Liver (tissue), 9 donors: Measurements from ENCODE around the gene VGLL2. TPM values are rescaled to one million over a fixed set of nuclear protein-coding genes. Genes with fewer than 3 reads are reported as not detected.

Experiments used
- DNase-seq: peaks from one replicate; pipeline ENCODE4 v3.0.0-alpha.2; 2017; ENCODE audit warnings: low spot score
- H3K27ac ChIP-seq, 2 donors: one replicate each; pipeline ENCODE4 v1.7.0; 2013; ENCODE audit warnings: inconsistent platforms in 2 of 2, low read length in 2 of 2, control low read depth in 1 of 2, low read depth in 1 of 2, mild to moderate bottlenecking in 1 of 2
- H3K27me3 ChIP-seq, 4 donors: one replicate each; pipeline versions ENCODE4 v1.6.1 to v1.7.0; 2013; ENCODE audit warnings: low read length in 3 of 4, inconsistent platforms in 1 of 4, mild to moderate bottlenecking in 1 of 4, moderate library complexity in 1 of 4; ENCODE audit not compliant: control insufficient read depth in 4 of 4, insufficient read depth in 4 of 4
- H3K36me3 ChIP-seq, 4 donors: one replicate each; pipeline versions ENCODE4 v1.6.1 to v1.7.0; 2013; ENCODE audit warnings: low read length in 3 of 4, mild to moderate bottlenecking in 3 of 4, low read depth in 1 of 4, moderate library complexity in 1 of 4; ENCODE audit not compliant: control insufficient read depth in 4 of 4, insufficient read depth in 3 of 4
- H3K4me1 ChIP-seq, 4 donors: one replicate each; pipeline versions ENCODE4 v1.6.1 to v1.7.0; 2013; ENCODE audit warnings: low read length in 3 of 4, mild to moderate bottlenecking in 3 of 4, moderate library complexity in 1 of 4; ENCODE audit not compliant: control insufficient read depth in 4 of 4, insufficient read depth in 4 of 4
- H3K4me3 ChIP-seq, 3 donors: one replicate each; pipeline versions ENCODE4 v1.6.1 to v1.7.0; 2013; ENCODE audit warnings: low read length in 3 of 3, control low read depth in 1 of 3, low read depth in 1 of 3, mild to moderate bottlenecking in 1 of 3
- H3K9ac ChIP-seq, 2 donors: one replicate each; pipeline ENCODE4 v1.7.0; 2013; ENCODE audit warnings: low read length in 2 of 2, mild to moderate bottlenecking in 2 of 2, moderate library complexity in 2 of 2, control low read depth in 1 of 2, low read depth in 1 of 2
- H3K9me3 ChIP-seq, 4 donors: one replicate each; pipeline versions ENCODE4 v1.6.1 to v1.7.0; 2013; ENCODE audit warnings: low read length in 3 of 4; ENCODE audit not compliant: control insufficient read depth in 4 of 4
- EGR1 ChIP-seq, 2 donors: IDR thresholded peaks; 2 replicates each; pipeline ENCODE4 v1.6.1; 2016 to 2018; ENCODE audit warnings: antibody characterized with exemption in 2 of 2, low read depth in 2 of 2
- FOXA1 ChIP-seq: IDR thresholded peaks from 2 replicates; pipeline ENCODE4 v1.6.1; 2016; ENCODE audit warnings: antibody characterized with exemption
- FOXA2 ChIP-seq: IDR thresholded peaks from 2 replicates; pipeline ENCODE4 v1.6.1; 2016; ENCODE audit warnings: antibody characterized with exemption
- GABPA ChIP-seq, 2 donors: IDR thresholded peaks in 1 of 2; conservative IDR thresholded peaks in 1 of 2; 2 replicates each; pipeline ENCODE4 v1.6.1; 2016; ENCODE audit warnings: antibody characterized with exemption in 2 of 2, mild to moderate bottlenecking in 1 of 2, moderate library complexity in 1 of 2
- HNF4A ChIP-seq, 2 donors: conservative IDR thresholded peaks; 2 replicates each; pipeline ENCODE4 v1.6.1; 2016; ENCODE audit warnings: antibody characterized with exemption in 2 of 2, mild to moderate bottlenecking in 2 of 2
- HNF4G ChIP-seq: IDR thresholded peaks from 2 replicates; pipeline ENCODE4 v1.6.1; 2016; ENCODE audit warnings: antibody characterized with exemption
- JUND ChIP-seq, 2 donors: IDR thresholded peaks; 2 replicates each; pipeline ENCODE4 v1.6.1; 2016; ENCODE audit warnings: antibody characterized with exemption in 2 of 2
- MAX ChIP-seq: IDR thresholded peaks from 2 replicates; pipeline ENCODE4 v1.6.1; 2016; ENCODE audit warnings: antibody characterized with exemption
- NR2F2 ChIP-seq: IDR thresholded peaks from 2 replicates; pipeline ENCODE4 v1.6.1; 2016; ENCODE audit warnings: antibody characterized with exemption
- RAD21 ChIP-seq, 2 donors: IDR thresholded peaks; 2 replicates each; pipeline ENCODE4 v1.6.1; 2016; ENCODE audit warnings: antibody characterized with exemption in 2 of 2, mild to moderate bottlenecking in 2 of 2
- RXRA ChIP-seq, 2 donors: IDR thresholded peaks; 2 replicates each; pipeline ENCODE4 v1.6.1; 2017 to 2018; ENCODE audit warnings: antibody characterized with exemption in 2 of 2, mild to moderate bottlenecking in 1 of 2
- SP1 ChIP-seq: IDR thresholded peaks from 2 replicates; pipeline ENCODE4 v1.6.1; 2018; ENCODE audit warnings: antibody characterized with exemption, mild to moderate bottlenecking
- TAF1 ChIP-seq: conservative IDR thresholded peaks from 2 replicates; pipeline ENCODE4 v1.6.1; 2016; ENCODE audit warnings: antibody characterized with exemption, mild to moderate bottlenecking
- YY1 ChIP-seq: IDR thresholded peaks from 2 replicates; pipeline ENCODE4 v1.6.1; 2016; ENCODE audit warnings: antibody characterized with exemption, mild to moderate bottlenecking
- WGBS: extraction: QIAGEN DNeasy Blood & Tissue Kit; methylation state at CpG from one replicate; pipeline ENCODE4 v1.1.7; 2013; 5-methylcytosine and 5-hydroxymethylcytosine counted together
- polyA plus RNA-seq, 2 donors: library from polyadenylated mRNA; stranded (reverse) in 1 of 2; unstranded in 1 of 2; fragments of 200-250 nt in 1 of 2; fragments of >200 nt in 1 of 2; fragmentation: Nextera tagmentation in 1 of 2; extraction: Ambion mirVana in 1 of 2; gene quantifications; one replicate each; pipeline versions ENCODE4 v1.2.1 to v1.2.3, GENCODE V29; 2013 to 2015
- total RNA-seq, 2 donors: library from RNA; depleted of rRNA; stranded (reverse); fragments of >200 nt; gene quantifications; one replicate each; pipeline ENCODE4 v1.2.3, GENCODE V29; 2014
- TF ChIP-seq, protein P1 (sequence below): fragments of 150-350 bp; IDR thresholded peaks from 2 replicates; pipeline ENCODE4 v1.5.1; 2017; ENCODE audit warnings: improper control_type of control experiment, low read depth, low read length; ENCODE audit not compliant: missing input control
- TF ChIP-seq, protein P2 (sequence below): IDR thresholded peaks from 2 replicates; pipeline ENCODE4 v1.6.1; 2016; ENCODE audit warnings: antibody characterized with exemption
- TF ChIP-seq, protein P3 (sequence below): IDR thresholded peaks from 2 replicates; pipeline ENCODE4 v1.6.1; 2016; ENCODE audit warnings: antibody characterized with exemption, mild to moderate bottlenecking
- TF ChIP-seq, protein P4 (sequence below): IDR thresholded peaks from 2 replicates; pipeline ENCODE4 v1.6.1; 2016; ENCODE audit warnings: antibody characterized with exemption
- donor health status: healthy.
- donor health status: healthy.
- donor health status: healthy.
- donor health status: healthy.
- donor health status: healthy.

The VGLL2 gene
- total and polyA plus RNA-seq, 4 donors: not detected

- 70% methylated on average over 2 of the region's 2 CpGs for WGBS
- Histone ChIP-seq H3K4me1 (no peaks in the 10 kb centered on the region), H3K27ac (no peak overlapping the region), H3K9me3 (peaks cover 0 to 10% (median 0%) of the 10 kb centered on the region in 4 donors), H3K27me3 (peaks cover 0 to 5% (median under 1%) of the 10 kb centered on the region in 4 donors), H3K36me3 (no peaks in the 10 kb centered on the region), H3K4me3 (no peak overlapping the region), H3K9ac (no peak overlapping the region)
- TF ChIP-seq SP1 (no peak), HNF4G (no peak), NR2F2 (no peak), MAX (no peak), YY1 (no peak), FOXA1 (no peak), JUND (IDR thresholded peaks at IDR 0.05) (no peak), RAD21 (IDR thresholded peaks at IDR 0.05) (no peak)
- TF ChIP-seq, protein P1, sequence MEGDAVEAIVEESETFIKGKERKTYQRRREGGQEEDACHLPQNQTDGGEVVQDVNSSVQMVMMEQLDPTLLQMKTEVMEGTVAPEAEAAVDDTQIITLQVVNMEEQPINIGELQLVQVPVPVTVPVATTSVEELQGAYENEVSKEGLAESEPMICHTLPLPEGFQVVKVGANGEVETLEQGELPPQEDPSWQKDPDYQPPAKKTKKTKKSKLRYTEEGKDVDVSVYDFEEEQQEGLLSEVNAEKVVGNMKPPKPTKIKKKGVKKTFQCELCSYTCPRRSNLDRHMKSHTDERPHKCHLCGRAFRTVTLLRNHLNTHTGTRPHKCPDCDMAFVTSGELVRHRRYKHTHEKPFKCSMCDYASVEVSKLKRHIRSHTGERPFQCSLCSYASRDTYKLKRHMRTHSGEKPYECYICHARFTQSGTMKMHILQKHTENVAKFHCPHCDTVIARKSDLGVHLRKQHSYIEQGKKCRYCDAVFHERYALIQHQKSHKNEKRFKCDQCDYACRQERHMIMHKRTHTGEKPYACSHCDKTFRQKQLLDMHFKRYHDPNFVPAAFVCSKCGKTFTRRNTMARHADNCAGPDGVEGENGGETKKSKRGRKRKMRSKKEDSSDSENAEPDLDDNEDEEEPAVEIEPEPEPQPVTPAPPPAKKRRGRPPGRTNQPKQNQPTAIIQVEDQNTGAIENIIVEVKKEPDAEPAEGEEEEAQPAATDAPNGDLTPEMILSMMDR: no peak
- TF ChIP-seq, protein P2, sequence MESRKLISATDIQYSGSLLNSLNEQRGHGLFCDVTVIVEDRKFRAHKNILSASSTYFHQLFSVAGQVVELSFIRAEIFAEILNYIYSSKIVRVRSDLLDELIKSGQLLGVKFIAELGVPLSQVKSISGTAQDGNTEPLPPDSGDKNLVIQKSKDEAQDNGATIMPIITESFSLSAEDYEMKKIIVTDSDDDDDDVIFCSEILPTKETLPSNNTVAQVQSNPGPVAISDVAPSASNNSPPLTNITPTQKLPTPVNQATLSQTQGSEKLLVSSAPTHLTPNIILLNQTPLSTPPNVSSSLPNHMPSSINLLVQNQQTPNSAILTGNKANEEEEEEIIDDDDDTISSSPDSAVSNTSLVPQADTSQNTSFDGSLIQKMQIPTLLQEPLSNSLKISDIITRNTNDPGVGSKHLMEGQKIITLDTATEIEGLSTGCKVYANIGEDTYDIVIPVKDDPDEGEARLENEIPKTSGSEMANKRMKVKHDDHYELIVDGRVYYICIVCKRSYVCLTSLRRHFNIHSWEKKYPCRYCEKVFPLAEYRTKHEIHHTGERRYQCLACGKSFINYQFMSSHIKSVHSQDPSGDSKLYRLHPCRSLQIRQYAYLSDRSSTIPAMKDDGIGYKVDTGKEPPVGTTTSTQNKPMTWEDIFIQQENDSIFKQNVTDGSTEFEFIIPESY: no peak
- DNase-seq: no peak
Measured at GRCh38 chr6:117253785-117254184, 11.6 kb upstream of the VGLL2 start.

DNA sequence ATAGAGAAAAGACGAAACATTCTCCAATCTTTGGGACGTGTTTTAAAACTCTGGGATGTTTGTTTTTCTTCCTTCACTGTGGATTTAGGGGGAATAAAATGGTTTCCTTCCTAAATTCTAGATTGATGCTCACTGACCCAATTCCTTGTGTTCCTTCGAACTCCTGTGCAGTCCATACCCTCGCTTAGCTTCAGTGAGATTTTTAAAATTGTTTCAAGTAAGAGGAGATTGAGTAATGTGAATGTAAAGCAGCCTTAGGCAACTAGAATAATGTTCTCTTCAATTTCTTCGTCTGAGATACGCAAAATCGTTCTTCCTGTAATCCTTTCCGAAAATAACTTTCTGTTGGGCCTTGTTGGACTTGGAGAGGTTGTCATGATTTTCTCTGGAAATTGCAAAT is 2.6 kb upstream of the VGLL2 start:
- DNase-seq: no peak
- peaks cover 7 to 21% (median 19%) of the 10 kb centered on the region in 4 donors for H3K4me1 ChIP-seq
- H3K27ac ChIP-seq: no peak overlapping the region
- H3K36me3 ChIP-seq: no peaks in the 10 kb centered on the region
- TF ChIP-seq, protein P3, sequence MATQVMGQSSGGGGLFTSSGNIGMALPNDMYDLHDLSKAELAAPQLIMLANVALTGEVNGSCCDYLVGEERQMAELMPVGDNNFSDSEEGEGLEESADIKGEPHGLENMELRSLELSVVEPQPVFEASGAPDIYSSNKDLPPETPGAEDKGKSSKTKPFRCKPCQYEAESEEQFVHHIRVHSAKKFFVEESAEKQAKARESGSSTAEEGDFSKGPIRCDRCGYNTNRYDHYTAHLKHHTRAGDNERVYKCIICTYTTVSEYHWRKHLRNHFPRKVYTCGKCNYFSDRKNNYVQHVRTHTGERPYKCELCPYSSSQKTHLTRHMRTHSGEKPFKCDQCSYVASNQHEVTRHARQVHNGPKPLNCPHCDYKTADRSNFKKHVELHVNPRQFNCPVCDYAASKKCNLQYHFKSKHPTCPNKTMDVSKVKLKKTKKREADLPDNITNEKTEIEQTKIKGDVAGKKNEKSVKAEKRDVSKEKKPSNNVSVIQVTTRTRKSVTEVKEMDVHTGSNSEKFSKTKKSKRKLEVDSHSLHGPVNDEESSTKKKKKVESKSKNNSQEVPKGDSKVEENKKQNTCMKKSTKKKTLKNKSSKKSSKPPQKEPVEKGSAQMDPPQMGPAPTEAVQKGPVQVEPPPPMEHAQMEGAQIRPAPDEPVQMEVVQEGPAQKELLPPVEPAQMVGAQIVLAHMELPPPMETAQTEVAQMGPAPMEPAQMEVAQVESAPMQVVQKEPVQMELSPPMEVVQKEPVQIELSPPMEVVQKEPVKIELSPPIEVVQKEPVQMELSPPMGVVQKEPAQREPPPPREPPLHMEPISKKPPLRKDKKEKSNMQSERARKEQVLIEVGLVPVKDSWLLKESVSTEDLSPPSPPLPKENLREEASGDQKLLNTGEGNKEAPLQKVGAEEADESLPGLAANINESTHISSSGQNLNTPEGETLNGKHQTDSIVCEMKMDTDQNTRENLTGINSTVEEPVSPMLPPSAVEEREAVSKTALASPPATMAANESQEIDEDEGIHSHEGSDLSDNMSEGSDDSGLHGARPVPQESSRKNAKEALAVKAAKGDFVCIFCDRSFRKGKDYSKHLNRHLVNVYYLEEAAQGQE: no peak
- TF ChIP-seq, protein P1: no peak
- TF ChIP-seq MAX: no peak
- no peak for TF ChIP-seq FOXA1
- no peak for TF ChIP-seq RAD21 (IDR thresholded peaks at IDR 0.05)
- TF ChIP-seq YY1: no peak
- TF ChIP-seq HNF4G: no peak
- TF ChIP-seq SP1: no peak
- no peak for TF ChIP-seq RXRA (IDR thresholded peaks at IDR 0.05)
- no peak for TF ChIP-seq HNF4A (conservative IDR thresholded peaks at IDR 0.05)
- TF ChIP-seq, protein P4, sequence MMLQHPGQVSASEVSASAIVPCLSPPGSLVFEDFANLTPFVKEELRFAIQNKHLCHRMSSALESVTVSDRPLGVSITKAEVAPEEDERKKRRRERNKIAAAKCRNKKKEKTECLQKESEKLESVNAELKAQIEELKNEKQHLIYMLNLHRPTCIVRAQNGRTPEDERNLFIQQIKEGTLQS: no peak
- no peak for TF ChIP-seq JUND (IDR thresholded peaks at IDR 0.05)
- TF ChIP-seq NR2F2: no peak
- no peak for TF ChIP-seq GABPA (IDR thresholded peaks at IDR 0.05 in 1 of 2, conservative IDR thresholded peaks at IDR 0.05 in 1 of 2)
- TF ChIP-seq, protein P2: no peak
- TF ChIP-seq FOXA2: no peak
- TF ChIP-seq EGR1 (IDR thresholded peaks at IDR 0.05; ENCODE audit: low read depth in 2 of 2): no peak
- TF ChIP-seq TAF1: no peak
- 26% methylated on average over 8 of the region's 8 CpGs for WGBS
- peaks cover 0 to 4% (median 0%) of the 10 kb centered on the region in 4 donors for H3K9me3 ChIP-seq
- no peak overlapping the region for H3K4me3 ChIP-seq
- H3K9ac ChIP-seq: no peak overlapping the region
- peaks cover 8 to 26% (median 16%) of the 10 kb centered on the region in 4 donors for H3K27me3 ChIP-seq
